ENCODE results near the gene PLPPR2.
"Not testable (repeated sequence)": the region's sequence is repeated elsewhere in the genome, so short reads cannot be mapped to it uniquely, and the experiment has no call there.

Gene PLPPR2

GRCh38 chr19:11342429-11342828, 12.8 kb upstream of the PLPPR2 start:
- DNase-seq = no peak

- DNase-seq = no peak
These were observed 10.0 kb upstream of the PLPPR2 start for GRCh38 chr19:11345122-11345803.

GRCh38 chr19:11346104-11346940, 8.9 kb upstream of the PLPPR2 start, which contains the start of the genes CCDC159 and TMEM205:
Gene CCDC159, plus strand, starts transcription at chr19:11346519. Its CDS starts 88 bp downstream, at chr19:11346607.
Gene TMEM205, minus strand, starts transcription at chr19:11346268. Its CDS starts 649 bp downstream, at chr19:11345619.
- DNase-seq = peak; percentile 99

- no peak for DNase-seq
These were observed 7.6 kb upstream of the PLPPR2 start for GRCh38 chr19:11347546-11348039.

GRCh38 chr19:11349171-11349570, 6.1 kb upstream of the PLPPR2 start:
- DNase-seq = no peak

GRCh38 chr19:11354102-11354501, 1.1 kb upstream of the PLPPR2 start:
- DNase-seq = not testable (repeated sequence)

GRCh38 chr19:11356074-11356397, 804 bp downstream of the PLPPR2 start:
- DNase-seq = no peak

GRCh38 chr19:11356676-11357550, 1.7 kb downstream of the PLPPR2 start:
- no peak for DNase-seq

- DNase-seq = no peak
These were observed 4.2 kb downstream of the PLPPR2 start for GRCh38 chr19:11359421-11359820.

- peak; percentile 58 for DNase-seq
These were observed 6.0 kb downstream of the PLPPR2 start for GRCh38 chr19:11361037-11361770.

- no peak for DNase-seq
These were observed 6.8 kb downstream of the PLPPR2 start for GRCh38 chr19:11361771-11362731.

- no peak for DNase-seq
These were observed 8.6 kb downstream of the PLPPR2 start for GRCh38 chr19:11363881-11364280.

GRCh38 chr19:11364296-11364904, 9.2 kb downstream of the PLPPR2 start:
- no peak for DNase-seq

- no peak for DNase-seq
These were observed 9.7 kb downstream of the PLPPR2 start for GRCh38 chr19:11364935-11365334.

- DNase-seq = no peak
These were observed 10.4 kb downstream of the PLPPR2 start for GRCh38 chr19:11365557-11366117.

- no peak for DNase-seq
These were observed 12.3 kb downstream of the PLPPR2 start for GRCh38 chr19:11367528-11367927.

- DNase-seq = no peak
These were observed 15.5 kb downstream of the PLPPR2 start for GRCh38 chr19:11370744-11371143.

GRCh38 chr19:11373166-11373884, 18.1 kb downstream of the PLPPR2 start:
- no peak for DNase-seq

- DNase-seq = no peak
These were observed 18.7 kb downstream of the PLPPR2 start for GRCh38 chr19:11373885-11374432.

All from activated CD4-positive, alpha-beta T cell treated with anti-CD3 and anti-CD28 coated beads for 48 hours (primary cell).